CD14-positive monocyte (primary cell): Measurements from ENCODE around the gene CHL1. TPM values are rescaled to one million over a fixed set of nuclear protein-coding genes. Genes with fewer than 3 reads are reported as not detected.

Experiments used
- DNase-seq, 3 donors: peaks; one replicate each; pipeline ENCODE4 v3.0.0-alpha.2; 2011 to 2022
- H2AFZ ChIP-seq: 2 replicates; pipeline ENCODE4 v1.6.0; 2012; ENCODE audit warnings: mild to moderate bottlenecking, low read depth, low read length, inconsistent platforms; ENCODE audit not compliant: insufficient read depth, poor library complexity, severe bottlenecking
- H3K27ac ChIP-seq, 2 donors: 1 replicate in 1 of 2; 2 replicates in 1 of 2; pipeline ENCODE4 v1.5.1; 2012 to 2013; ENCODE audit warnings: low read length in 2 of 2, control low read depth in 1 of 2, inconsistent platforms in 1 of 2, low read depth in 1 of 2, mild to moderate bottlenecking in 1 of 2
- H3K27me3 ChIP-seq, 2 donors: one replicate each; pipeline versions ENCODE4 v1.6.0 to v1.6.1; 2011 to 2013; ENCODE audit warnings: low read length in 2 of 2; ENCODE audit not compliant: control insufficient read depth in 2 of 2, insufficient read depth in 2 of 2
- H3K36me3 ChIP-seq, 2 donors: replicated peaks in 1 of 2; 1 replicate in 1 of 2; 2 replicates in 1 of 2; pipeline versions ENCODE4 v1.5.1 to v1.6.1; 2012 to 2013; ENCODE audit warnings: low read length in 2 of 2, control low read depth in 1 of 2, inconsistent platforms in 1 of 2, mild to moderate bottlenecking in 1 of 2; ENCODE audit not compliant: insufficient read depth in 2 of 2, control insufficient read depth in 1 of 2
- H3K4me1 ChIP-seq, 2 donors: 1 replicate in 1 of 2; 2 replicates in 1 of 2; pipeline versions ENCODE4 v1.5.1 to v1.6.1; 2012 to 2013; ENCODE audit warnings: low read length in 2 of 2, control low read depth in 1 of 2, inconsistent platforms in 1 of 2, mild to moderate bottlenecking in 1 of 2, moderate library complexity in 1 of 2; ENCODE audit not compliant: insufficient read depth in 2 of 2, control insufficient read depth in 1 of 2
- H3K4me2 ChIP-seq: replicated peaks from 2 replicates; pipeline ENCODE3; 2012; ENCODE audit warnings: low read length, moderate library complexity, mild to moderate bottlenecking; ENCODE audit not compliant: poor library complexity, severe bottlenecking; ENCODE audit errors: extremely low read depth
- H3K4me3 ChIP-seq, 3 experiments: fragments of 200-600 bp in 1 of 3; sonication (generic) in 1 of 3; replicated peaks in 1 of 3; 1 replicate in 2 of 3; 2 replicates in 1 of 3; pipeline ENCODE4 v1.5.1; 2011 to 2013; ENCODE audit warnings: low read length in 3 of 3, mild to moderate bottlenecking in 3 of 3, control low read depth in 2 of 3, low read depth in 2 of 3, inconsistent platforms in 1 of 3, moderate library complexity in 1 of 3
- H3K79me2 ChIP-seq: 2 replicates; pipeline ENCODE4 v1.6.0; 2012; ENCODE audit warnings: mild to moderate bottlenecking, control low read depth, inconsistent platforms, low read length, moderate library complexity; ENCODE audit not compliant: insufficient read depth
- H3K9ac ChIP-seq: 2 replicates; pipeline ENCODE4 v1.6.0; 2017; ENCODE audit warnings: low read length, mild to moderate bottlenecking; ENCODE audit not compliant: insufficient read depth, poor library complexity, severe bottlenecking
- H3K9me3 ChIP-seq, 2 donors: replicated peaks in 1 of 2; 1 replicate in 1 of 2; 2 replicates in 1 of 2; pipeline versions ENCODE4 v1.5.1 to v1.6.1; 2012 to 2013; ENCODE audit warnings: low read length in 2 of 2, control low read depth in 1 of 2; ENCODE audit not compliant: control insufficient read depth in 1 of 2, insufficient read depth in 1 of 2
- H4K20me1 ChIP-seq: 2 replicates; pipeline ENCODE4 v1.6.0; 2012; ENCODE audit warnings: mild to moderate bottlenecking, low read length, control low read depth, moderate library complexity; ENCODE audit not compliant: insufficient read depth
- H3K27ac Mint-ChIP-seq, 7 donors: one replicate each; pipeline ENCODE4 v1.8.0; 2020; ENCODE audit warnings: mild to moderate bottlenecking in 7 of 7, mixed read lengths in 7 of 7, moderate library complexity in 6 of 7, inconsistent platforms in 2 of 7
- H3K27me3 Mint-ChIP-seq, 3 donors: one replicate each; pipeline ENCODE4 v1.8.0; 2021 to 2022; ENCODE audit warnings: low read depth in 3 of 3, mild to moderate bottlenecking in 3 of 3, mixed read lengths in 3 of 3, moderate library complexity in 3 of 3, inconsistent platforms in 1 of 3
- H3K36me3 Mint-ChIP-seq, 2 donors: one replicate each; pipeline ENCODE4 v1.8.0; 2020; ENCODE audit warnings: mixed read lengths in 2 of 2, inconsistent platforms in 1 of 2, mild to moderate bottlenecking in 1 of 2
- H3K4me1 Mint-ChIP-seq: one replicate; pipeline ENCODE4 v1.8.0; 2020; ENCODE audit warnings: mild to moderate bottlenecking, mixed read lengths
- H3K4me3 Mint-ChIP-seq, 2 donors: one replicate each; pipeline ENCODE4 v1.8.0; 2020; ENCODE audit warnings: mild to moderate bottlenecking in 2 of 2, mixed read lengths in 2 of 2, moderate library complexity in 1 of 2
- H3K9me3 Mint-ChIP-seq, 7 donors: one replicate each; pipeline ENCODE4 v1.8.0; 2020 to 2022; ENCODE audit warnings: mixed read lengths in 7 of 7, mild to moderate bottlenecking in 6 of 7, moderate library complexity in 6 of 7, inconsistent platforms in 2 of 7
- WGBS: methylation state at CpG from one replicate; pipeline ENCODE4 v1.1.5; 2013; ENCODE audit warnings: missing lambda C conversion rate; ENCODE audit not compliant: insufficient coverage; 5-methylcytosine and 5-hydroxymethylcytosine counted together
- intact Hi-C, 2 donors: fragments of 100-400 bp; cut with micrococcal nuclease; formaldehyde crosslinking; loops; one replicate each; pipeline versions ENCODE4 v1.15.0 to v1.15.1; 2023
- polyA plus RNA-seq, 3 donors: library from polyadenylated mRNA; depleted of rRNA in 1 of 3; unstranded in 2 of 3; stranded (reverse) in 1 of 3; fragments of 300-500 nt in 2 of 3; fragments of >200 nt in 1 of 3; fragmentation: Illumina TruSeq in 2 of 3; gene quantifications; 1 replicate in 2 of 3; 2 replicates in 1 of 3; pipeline ENCODE4 v1.2.3, GENCODE V29; 2012 to 2021
- TF ChIP-seq, protein P1 (sequence below): fragments of 200-600 bp; IDR thresholded peaks from one replicate; pipeline ENCODE4 v1.8.0; 2022; ENCODE audit warnings: antibody characterized with exemption, mild to moderate bottlenecking

The CHL1 gene
- polyA plus RNA-seq, 3 donors, result not detected

DNA sequence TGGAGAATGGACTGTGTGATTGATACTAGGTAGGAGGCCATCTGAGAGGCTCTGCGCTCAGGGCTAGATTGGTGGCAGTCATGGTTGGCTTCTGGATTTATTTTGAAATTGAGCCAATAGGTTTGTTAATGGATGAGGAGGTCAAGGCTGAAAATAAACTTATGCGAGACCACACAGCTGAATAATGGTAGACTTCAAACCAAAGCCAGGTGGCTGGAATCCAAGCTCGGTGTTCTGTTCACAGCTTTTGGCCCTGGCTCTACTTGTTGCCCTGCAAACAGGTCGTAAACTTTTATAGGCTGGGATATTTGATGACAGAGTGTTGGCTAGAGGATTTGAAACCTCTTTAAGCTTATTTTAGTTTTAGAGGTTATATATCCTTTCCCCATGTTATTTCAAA is 160.4 kb downstream of the CHL1 start:
- TF ChIP-seq, protein P1, sequence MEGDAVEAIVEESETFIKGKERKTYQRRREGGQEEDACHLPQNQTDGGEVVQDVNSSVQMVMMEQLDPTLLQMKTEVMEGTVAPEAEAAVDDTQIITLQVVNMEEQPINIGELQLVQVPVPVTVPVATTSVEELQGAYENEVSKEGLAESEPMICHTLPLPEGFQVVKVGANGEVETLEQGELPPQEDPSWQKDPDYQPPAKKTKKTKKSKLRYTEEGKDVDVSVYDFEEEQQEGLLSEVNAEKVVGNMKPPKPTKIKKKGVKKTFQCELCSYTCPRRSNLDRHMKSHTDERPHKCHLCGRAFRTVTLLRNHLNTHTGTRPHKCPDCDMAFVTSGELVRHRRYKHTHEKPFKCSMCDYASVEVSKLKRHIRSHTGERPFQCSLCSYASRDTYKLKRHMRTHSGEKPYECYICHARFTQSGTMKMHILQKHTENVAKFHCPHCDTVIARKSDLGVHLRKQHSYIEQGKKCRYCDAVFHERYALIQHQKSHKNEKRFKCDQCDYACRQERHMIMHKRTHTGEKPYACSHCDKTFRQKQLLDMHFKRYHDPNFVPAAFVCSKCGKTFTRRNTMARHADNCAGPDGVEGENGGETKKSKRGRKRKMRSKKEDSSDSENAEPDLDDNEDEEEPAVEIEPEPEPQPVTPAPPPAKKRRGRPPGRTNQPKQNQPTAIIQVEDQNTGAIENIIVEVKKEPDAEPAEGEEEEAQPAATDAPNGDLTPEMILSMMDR, result no peak
- Histone ChIP-seq H3K27me3 (no peaks in the 10 kb centered on the region), H3K4me2 (no peak overlapping the region), H3K27ac (no peak overlapping the region), H2AFZ (no peak overlapping the region), H4K20me1 (no peaks in the 10 kb centered on the region), H3K4me1 (no peaks in the 10 kb centered on the region), H3K79me2 (no peaks in the 10 kb centered on the region), H3K9ac (no peak overlapping the region), H3K9me3 (no peaks in the 10 kb centered on the region), H3K36me3 (no peaks in the 10 kb centered on the region), H3K4me3 (no peak overlapping the region)
- H3K27ac Mint-ChIP-seq, result no peak overlapping the region
- H3K36me3 Mint-ChIP-seq, result no peaks in the 10 kb centered on the region
- peaks cover 0 to 2% (median 0%) of the 10 kb centered on the region in 3 donors for H3K27me3 Mint-ChIP-seq
- WGBS, result 95% methylated on average over 3 of the region's 4 CpGs
- no peaks in the 10 kb centered on the region for H3K9me3 Mint-ChIP-seq
- H3K4me3 Mint-ChIP-seq, result no peak overlapping the region
- no peaks in the 10 kb centered on the region for H3K4me1 Mint-ChIP-seq
- no peak for DNase-seq
- intact Hi-C loops, result no loop called here

DNA sequence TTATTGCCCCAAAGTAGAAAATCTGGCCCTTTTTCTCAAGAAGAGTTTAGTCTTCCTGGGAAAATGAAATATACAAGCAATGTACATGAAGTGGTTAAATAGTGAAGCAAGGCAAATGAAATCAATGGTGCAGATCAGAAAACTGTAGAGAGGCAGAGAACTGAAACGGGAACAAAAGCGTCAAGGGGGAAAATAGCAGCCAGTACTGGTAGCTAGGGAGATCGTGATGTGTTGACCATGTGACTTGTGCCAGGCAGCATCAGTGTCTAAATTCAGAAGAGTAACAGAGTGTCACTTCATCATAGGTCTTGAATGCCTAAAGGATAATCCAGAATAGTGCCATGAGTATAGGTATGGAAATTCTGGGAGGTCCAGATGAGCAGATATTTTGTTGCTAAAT is 163.1 kb downstream of the CHL1 start:
- Histone ChIP-seq H2AFZ (no peak overlapping the region), H3K27me3 (no peaks in the 10 kb centered on the region), H3K36me3 (no peaks in the 10 kb centered on the region), H3K9me3 (no peaks in the 10 kb centered on the region), H3K4me1 (no peaks in the 10 kb centered on the region), H3K27ac (no peak overlapping the region), H4K20me1 (no peaks in the 10 kb centered on the region), H3K4me2 (no peak overlapping the region), H3K9ac (no peak overlapping the region), H3K79me2 (no peaks in the 10 kb centered on the region), H3K4me3 (no peak overlapping the region)
- WGBS, result 50% methylated on average over 3 of the region's 3 CpGs
- Mint-ChIP-seq H3K4me1 (no peaks in the 10 kb centered on the region), H3K36me3 (no peaks in the 10 kb centered on the region), H3K9me3 (no peaks in the 10 kb centered on the region), H3K27me3 (peaks cover 0 to 2% (median 0%) of the 10 kb centered on the region in 3 donors), H3K4me3 (no peak overlapping the region), H3K27ac (no peak overlapping the region)
- no peak for DNase-seq
- intact Hi-C loops, result no loop called here
- TF ChIP-seq, protein P1, result no peak
